GM23248 (cell line): Measurements from ENCODE around the gene SLC2A5. TPM values are rescaled to one million over a fixed set of nuclear protein-coding genes. Genes with fewer than 3 reads are reported as not detected.

Source experiments
- DNase-seq: peaks from one replicate; pipeline ENCODE4 v3.0.0-alpha.2; 2015
- H2AFZ ChIP-seq: fragments of 200-600 bp; sonication (generic); 2 replicates; pipeline ENCODE4 v1.6.1; 2016; ENCODE audit warnings: antibody characterized with exemption
- H3F3A ChIP-seq: fragments of 200-600 bp; sonication (generic); 2 replicates; pipeline ENCODE4 v1.6.1; 2016; ENCODE audit warnings: mild to moderate bottlenecking, antibody characterized with exemption, mixed run types; ENCODE audit not compliant: insufficient read depth
- H3K27ac ChIP-seq: fragments of 200-600 bp; sonication (generic); 2 replicates; pipeline ENCODE4 v1.5.1; 2016; ENCODE audit warnings: mild to moderate bottlenecking
- H3K27me3 ChIP-seq: fragments of 200-600 bp; sonication (generic); replicated peaks from 2 replicates; pipeline ENCODE4 v1.6.1; 2016; ENCODE audit warnings: mild to moderate bottlenecking; ENCODE audit not compliant: insufficient read depth
- H3K36me3 ChIP-seq: fragments of 200-600 bp; sonication (generic); 2 replicates; pipeline ENCODE4 v1.6.1; 2016; ENCODE audit warnings: low read depth, mild to moderate bottlenecking
- H3K4me1 ChIP-seq: fragments of 200-600 bp; sonication (generic); 2 replicates; pipeline ENCODE4 v1.6.1; 2016; ENCODE audit warnings: mild to moderate bottlenecking; ENCODE audit not compliant: insufficient read depth
- H3K4me2 ChIP-seq: fragments of 200-600 bp; sonication (generic); one replicate; pipeline ENCODE4 v1.6.1; 2016; ENCODE audit warnings: mild to moderate bottlenecking; ENCODE audit not compliant: unreplicated experiment
- H3K4me3 ChIP-seq: fragments of 200-600 bp; sonication (generic); 2 replicates; pipeline ENCODE4 v1.5.1; 2016; ENCODE audit warnings: mild to moderate bottlenecking
- H3K79me2 ChIP-seq: fragments of 200-600 bp; sonication (generic); 2 replicates; pipeline ENCODE4 v1.6.1; 2016; ENCODE audit warnings: mild to moderate bottlenecking; ENCODE audit not compliant: insufficient read depth
- H3K9ac ChIP-seq: fragments of 200-600 bp; sonication (generic); 2 replicates; pipeline ENCODE4 v1.6.1; 2016; ENCODE audit warnings: mild to moderate bottlenecking
- H3K9me2 ChIP-seq: fragments of 200-600 bp; sonication (generic); 2 replicates; pipeline ENCODE4 v1.6.1; 2016; ENCODE audit warnings: mixed run types, mild to moderate bottlenecking, moderate library complexity; ENCODE audit not compliant: insufficient read depth
- H3K9me3 ChIP-seq: fragments of 200-600 bp; sonication (generic); one replicate; pipeline ENCODE4 v1.6.1; 2017; ENCODE audit warnings: low read depth
- H4K20me1 ChIP-seq: fragments of 200-600 bp; sonication (generic); 2 replicates; pipeline ENCODE4 v1.6.0; 2016; ENCODE audit not compliant: insufficient read depth
- EZH2 ChIP-seq: fragments of 200-600 bp; sonication (generic); IDR thresholded peaks from 2 replicates; pipeline ENCODE4 v1.6.1; 2018; ENCODE audit warnings: antibody characterized with exemption, mild to moderate bottlenecking; ENCODE audit not compliant: insufficient read depth, poor library complexity, severe bottlenecking
- EZH2phosphoT487 ChIP-seq: fragments of 200-600 bp; sonication (generic); IDR thresholded peaks from 2 replicates; pipeline ENCODE4 v1.6.1; 2018; ENCODE audit warnings: antibody characterized with exemption, moderate library complexity, mild to moderate bottlenecking, low read depth; ENCODE audit not compliant: insufficient read depth
- WGBS, 2 experiments: methylation state at CpG; one replicate each; pipeline ENCODE4 v1.1.6; 2015 to 2017; ENCODE audit warnings: low lambda C conversion rate in 2 of 2, low coverage in 1 of 2; ENCODE audit errors: missing lambda C conversion rate in 2 of 2; 5-methylcytosine and 5-hydroxymethylcytosine counted together
- in situ Hi-C: fragments of 300-500 bp; cut with MboI; formaldehyde crosslinking; loops from 2 replicates; pipeline ENCODE4 v1.15.0; 2020
- polyA plus RNA-seq: library from polyadenylated mRNA; unstranded; fragments of >200 nt; fragmentation: Nextera tagmentation; extraction: Ambion mirVana; gene quantifications from 2 replicates; pipeline ENCODE4 v1.2.1, GENCODE V29; 2016
- total RNA-seq: library from RNA; depleted of rRNA; stranded (reverse); fragments of >200 nt; shearing (Covaris generic); gene quantifications from 2 replicates; pipeline ENCODE4 v1.2.3, GENCODE V29; 2014

The SLC2A5 gene
- total and polyA plus RNA-seq, 2 experiments from 2014 or later = 0.29 to 0.54 TPM

GRCh38 chr1:9028921-9029705, 40.3 kb downstream of the SLC2A5 start:
- no peaks in the 10 kb centered on the region for H3F3A ChIP-seq
- no peaks in the 10 kb centered on the region for H3K79me2 ChIP-seq
- no peaks in the 10 kb centered on the region for H4K20me1 ChIP-seq
- no peaks in the 10 kb centered on the region for H3K36me3 ChIP-seq
- 47 to 55% methylated on average over 5 of the region's 5 CpGs for WGBS, 2 experiments
- DNase-seq = no peak
- H2AFZ ChIP-seq = no peak overlapping the region
- H3K9me3 ChIP-seq = no peaks in the 10 kb centered on the region
- no peak overlapping the region for H3K9ac ChIP-seq
- H3K27me3 ChIP-seq = peaks cover 18% of the 10 kb centered on the region; the same call in 1 of the 2 replicates
- TF ChIP-seq EZH2phosphoT487 (no peak), EZH2 (no peak)
- in situ Hi-C loops = no loop called here
- H3K9me2 ChIP-seq = no peaks in the 10 kb centered on the region
- no peak overlapping the region for H3K4me3 ChIP-seq
- no peaks in the 10 kb centered on the region for H3K4me1 ChIP-seq
- H3K4me2 ChIP-seq = no peak overlapping the region
- H3K27ac ChIP-seq = no peak overlapping the region

GRCh38 chr1:9027307-9027706, 42.1 kb downstream of the SLC2A5 start:
- peaks cover 12% of the 10 kb centered on the region; the same call in 1 of the 2 replicates for H3K27me3 ChIP-seq
- H3K4me3 ChIP-seq = no peak overlapping the region
- no peak overlapping the region for H2AFZ ChIP-seq
- in situ Hi-C loops = no loop called here
- no peaks in the 10 kb centered on the region for H3K9me2 ChIP-seq
- no peaks in the 10 kb centered on the region for H3K4me1 ChIP-seq
- H3F3A ChIP-seq = no peaks in the 10 kb centered on the region
- no peak overlapping the region for H3K4me2 ChIP-seq
- no peak for TF ChIP-seq EZH2phosphoT487
- no peak for TF ChIP-seq EZH2
- WGBS, 2 experiments = 53 to 58% methylated on average over 4 of the region's 4 CpGs
- H3K36me3 ChIP-seq = no peaks in the 10 kb centered on the region
- no peaks in the 10 kb centered on the region for H4K20me1 ChIP-seq
- H3K9ac ChIP-seq = no peak overlapping the region
- H3K9me3 ChIP-seq = no peaks in the 10 kb centered on the region
- H3K79me2 ChIP-seq = no peaks in the 10 kb centered on the region
- no peak for DNase-seq
- H3K27ac ChIP-seq = no peak overlapping the region

GRCh38 chr1:9025449-9025848, 44.0 kb downstream of the SLC2A5 start:
- Histone ChIP-seq H3K4me3 (no peak overlapping the region), H3K27ac (no peak overlapping the region), H3K4me1 (no peaks in the 10 kb centered on the region), H3K79me2 (no peaks in the 10 kb centered on the region), H4K20me1 (no peaks in the 10 kb centered on the region), H3K9ac (no peak overlapping the region), H3K27me3 (peaks cover 4% of the 10 kb centered on the region; the same call in 1 of the 2 replicates), H3K36me3 (no peaks in the 10 kb centered on the region), H3F3A (no peaks in the 10 kb centered on the region), H3K9me3 (no peaks in the 10 kb centered on the region), H2AFZ (no peak overlapping the region), H3K9me2 (no peaks in the 10 kb centered on the region), H3K4me2 (no peak overlapping the region)
- in situ Hi-C loops = no loop called here
- DNase-seq = no peak
- TF ChIP-seq EZH2phosphoT487 (no peak), EZH2 (no peak)
- 78 to 95% methylated on average over 4 to 5 of the region's 5 CpGs for WGBS, 2 experiments

- in situ Hi-C loops = no loop called here
- Histone ChIP-seq H3K9me2 (no peaks in the 10 kb centered on the region), H3K4me2 (no peak overlapping the region), H3K79me2 (no peaks in the 10 kb centered on the region), H3K36me3 (no peaks in the 10 kb centered on the region), H2AFZ (no peak overlapping the region), H3K27me3 (0 out of 2 replicates have a peak, but pooled peaks cover under 1% of the 10 kb centered on the region), H3K4me3 (no peak overlapping the region), H3K9ac (no peak overlapping the region), H4K20me1 (no peaks in the 10 kb centered on the region), H3K4me1 (no peaks in the 10 kb centered on the region), H3F3A (no peaks in the 10 kb centered on the region), H3K9me3 (no peaks in the 10 kb centered on the region), H3K27ac (no peak overlapping the region)
- no peak for DNase-seq
- WGBS, 2 experiments = 89 to 93% methylated on average over 20 of the region's 20 CpGs
- TF ChIP-seq EZH2phosphoT487 = no peak
- no peak for TF ChIP-seq EZH2
These were observed 44.6 kb downstream of the SLC2A5 start for GRCh38 chr1:9024837-9025236.
